WTC11 (cell line): Measurements from ENCODE around the gene SKP1. TPM values are rescaled to one million over a fixed set of nuclear protein-coding genes. Genes with fewer than 3 reads are reported as not detected.

ENCODE experiments used
- ATAC-seq: fragments of 200-7000 bp; cut with Tn5 transposase; 2 replicates; pipeline ENCODE4 v1.10.0; 2021; ENCODE audit warnings: mild to moderate bottlenecking, moderate library complexity
- CTCF ChIA-PET: fragments of 300-600 bp; sonication (Branson Sonifier 250); formaldehyde crosslinking; loops from one replicate; lab custom pipeline; 2021; ENCODE audit warnings: antibody characterized with exemption; lab: Charles Lee
- POLR2A ChIA-PET: fragments of 350-600 bp; sonication (Branson Sonifier 250); formaldehyde crosslinking; loops from one replicate; lab custom pipeline; 2021; ENCODE audit warnings: antibody characterized with exemption; lab: Charles Lee
- DNase-seq: peaks from one replicate; pipeline ENCODE4 v3.0.0; 2021; ENCODE audit warnings: low spot score
- H3K27ac Mint-ChIP-seq: 2 replicates; pipeline ENCODE4 v1.8.0; 2021; ENCODE audit warnings: mixed read lengths
- H3K27me3 Mint-ChIP-seq: 2 replicates; pipeline ENCODE4 v1.8.0; 2021; ENCODE audit warnings: low read depth, mild to moderate bottlenecking, moderate library complexity, mixed read lengths
- H3K36me3 Mint-ChIP-seq: 2 replicates; pipeline ENCODE4 v1.8.0; 2021; ENCODE audit warnings: mixed read lengths
- H3K4me1 Mint-ChIP-seq: 2 replicates; pipeline ENCODE4 v1.8.0; 2022; ENCODE audit warnings: mixed read lengths
- H3K4me3 Mint-ChIP-seq: 2 replicates; pipeline ENCODE4 v1.8.0; 2021; ENCODE audit warnings: mild to moderate bottlenecking, moderate library complexity, mixed read lengths
- H3K9me3 Mint-ChIP-seq: 2 replicates; pipeline ENCODE4 v1.8.0; 2021; ENCODE audit warnings: mixed read lengths
- ARID4B ChIP-seq: sonication (generic); formaldehyde crosslinking; IDR thresholded peaks from 2 replicates; pipeline ENCODE4 v1.8.0; 2023; ENCODE audit warnings: missing genetic modification reagents, mild to moderate bottlenecking, borderline replicate concordance
- CBFB ChIP-seq: sonication (generic); formaldehyde crosslinking; IDR thresholded peaks from 2 replicates; pipeline ENCODE4 v1.8.1; 2022; ENCODE audit warnings: mild to moderate bottlenecking, low read depth, missing genetic modification reagents
- E2F5 ChIP-seq: sonication (generic); formaldehyde crosslinking; IDR thresholded peaks from 2 replicates; pipeline ENCODE4 v1.8.1; 2022; ENCODE audit warnings: mild to moderate bottlenecking, moderate library complexity, missing genetic modification reagents
- ELF4 ChIP-seq: sonication (generic); formaldehyde crosslinking; IDR thresholded peaks from 2 replicates; pipeline ENCODE4 v1.8.1; 2022; ENCODE audit warnings: low read depth, mild to moderate bottlenecking, moderate library complexity, missing genetic modification reagents
- ETV6 ChIP-seq: sonication (generic); formaldehyde crosslinking; IDR thresholded peaks from 2 replicates; pipeline ENCODE4 v1.8.1; 2022; ENCODE audit warnings: mild to moderate bottlenecking, missing genetic modification reagents
- FOXK1 ChIP-seq: sonication (generic); formaldehyde crosslinking; IDR thresholded peaks from 2 replicates; pipeline ENCODE4 v1.8.0; 2022; ENCODE audit warnings: mild to moderate bottlenecking, moderate library complexity, missing genetic modification reagents
- GRHL2 ChIP-seq: fragments of 250-450 bp; sonication (Bioruptor Pico); IDR thresholded peaks from 2 replicates; pipeline ENCODE4 v1.8.0; 2022; ENCODE audit warnings: mild to moderate bottlenecking, moderate library complexity; ENCODE audit not compliant: insufficient replicate concordance, severe bottlenecking
- IRF2 ChIP-seq: sonication (generic); formaldehyde crosslinking; IDR thresholded peaks from 2 replicates; pipeline ENCODE4 v1.8.0; 2022; ENCODE audit warnings: low read depth, missing genetic modification reagents, borderline replicate concordance
- JUN ChIP-seq: sonication (generic); formaldehyde crosslinking; IDR thresholded peaks from 2 replicates; pipeline ENCODE4 v1.8.0; 2023; ENCODE audit warnings: mild to moderate bottlenecking, missing genetic modification reagents
- MLX ChIP-seq: sonication (generic); formaldehyde crosslinking; IDR thresholded peaks from 2 replicates; pipeline ENCODE4 v1.8.1; 2023; ENCODE audit warnings: mild to moderate bottlenecking, missing genetic modification reagents, moderate library complexity
- MXD4 ChIP-seq: fragments of 250-450 bp; sonication (Bioruptor Pico); IDR thresholded peaks from 2 replicates; pipeline ENCODE4 v1.8.0; 2021; ENCODE audit warnings: mild to moderate bottlenecking, moderate library complexity, borderline replicate concordance
- NR1H2 ChIP-seq: sonication (generic); formaldehyde crosslinking; IDR thresholded peaks from 2 replicates; pipeline ENCODE4 v1.9.0; 2021; ENCODE audit warnings: mild to moderate bottlenecking, moderate library complexity, missing genetic modification reagents
- PRRX2 ChIP-seq: fragments of 250-450 bp; sonication (Bioruptor Pico); IDR thresholded peaks from 2 replicates; pipeline ENCODE4 v1.8.0; 2021; ENCODE audit warnings: mild to moderate bottlenecking
- SMAD4 ChIP-seq: sonication (generic); formaldehyde crosslinking; IDR thresholded peaks from 2 replicates; pipeline ENCODE4 v1.8.0; 2022; ENCODE audit warnings: mild to moderate bottlenecking, missing genetic modification reagents
- TCF7 ChIP-seq: sonication (generic); formaldehyde crosslinking; IDR thresholded peaks from 2 replicates; pipeline ENCODE4 v1.8.0; 2022; ENCODE audit warnings: mild to moderate bottlenecking, low read depth, missing genetic modification reagents, moderate library complexity
- ZNF219 ChIP-seq: sonication (generic); formaldehyde crosslinking; IDR thresholded peaks from 2 replicates; pipeline ENCODE4 v1.8.0; 2023; ENCODE audit warnings: missing genetic modification reagents, mild to moderate bottlenecking, borderline replicate concordance
- total RNA-seq: library from RNA; stranded (reverse); gene quantifications from 3 replicates; pipeline ENCODE4 v1.2.3, GENCODE V29; 2021
- TF ChIP-seq, protein P1 (sequence below): sonication (generic); formaldehyde crosslinking; IDR thresholded peaks from 2 replicates; pipeline ENCODE4 v1.8.1; 2023; ENCODE audit warnings: mild to moderate bottlenecking, missing genetic modification reagents

Gene SKP1
- total RNA-seq, 1 experiment from 2014 or later: 285 TPM

DNA sequence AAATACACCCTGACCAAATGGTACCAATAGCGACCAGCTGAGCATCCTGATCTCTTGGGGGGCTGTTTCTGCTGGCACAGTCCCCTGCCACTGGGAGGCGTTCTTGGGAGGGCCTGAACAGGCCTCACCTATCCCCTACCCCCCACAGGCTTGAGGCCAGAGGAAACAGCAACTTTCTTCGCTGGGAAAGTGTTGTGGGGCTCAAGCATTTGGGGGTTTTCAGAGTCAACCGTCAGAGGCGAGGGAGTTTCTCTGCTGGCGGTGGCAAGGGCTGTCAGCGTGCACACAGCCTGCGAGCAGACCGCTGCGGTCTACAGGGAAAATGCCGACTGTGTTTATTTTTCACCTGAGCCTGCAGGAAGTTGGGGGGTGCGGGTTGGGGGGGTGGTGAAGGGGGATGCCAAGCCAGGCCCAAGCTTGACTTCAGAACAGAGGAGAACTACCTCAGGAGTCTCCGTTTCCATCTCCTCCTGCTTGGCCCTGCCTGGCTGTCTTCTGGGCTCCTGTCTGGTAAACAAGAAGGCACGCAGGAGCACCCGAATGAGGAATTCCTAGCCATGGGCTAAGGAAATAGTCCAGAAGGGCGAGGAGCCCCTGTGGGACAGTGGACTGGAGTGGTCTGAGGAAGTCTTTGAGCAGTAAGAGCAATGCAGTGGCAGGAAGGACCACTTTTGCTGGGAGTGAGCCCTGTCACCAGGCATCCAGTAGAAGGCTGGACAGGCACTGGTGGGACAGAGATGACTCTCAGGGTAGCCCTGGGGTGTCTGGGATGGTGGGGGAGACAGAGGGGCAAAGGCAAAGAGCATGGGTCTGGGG lies 44.2 kb downstream of the SKP1 start:
- Mint-ChIP-seq H3K4me3 (no peak overlapping the region), H3K9me3 (no peaks in the 10 kb centered on the region)
- peak; percentile 78 for ATAC-seq

More for the DNA sequence above, 44.2 kb downstream of the SKP1 start:
- Mint-ChIP-seq H3K27ac (no peak overlapping the region; the same call in 1 of the 2 replicates), H3K4me1 (peaks cover 14% of the 10 kb centered on the region), H3K36me3 (peaks cover 6% of the 10 kb centered on the region; the same call in 1 of the 2 replicates), H3K27me3 (no peaks in the 10 kb centered on the region)
- TF ChIP-seq TCF7 (CRISPR knock-in tag): no peak
- no peak for TF ChIP-seq IRF2 (CRISPR knock-in tag)
- TF ChIP-seq, protein P1, sequence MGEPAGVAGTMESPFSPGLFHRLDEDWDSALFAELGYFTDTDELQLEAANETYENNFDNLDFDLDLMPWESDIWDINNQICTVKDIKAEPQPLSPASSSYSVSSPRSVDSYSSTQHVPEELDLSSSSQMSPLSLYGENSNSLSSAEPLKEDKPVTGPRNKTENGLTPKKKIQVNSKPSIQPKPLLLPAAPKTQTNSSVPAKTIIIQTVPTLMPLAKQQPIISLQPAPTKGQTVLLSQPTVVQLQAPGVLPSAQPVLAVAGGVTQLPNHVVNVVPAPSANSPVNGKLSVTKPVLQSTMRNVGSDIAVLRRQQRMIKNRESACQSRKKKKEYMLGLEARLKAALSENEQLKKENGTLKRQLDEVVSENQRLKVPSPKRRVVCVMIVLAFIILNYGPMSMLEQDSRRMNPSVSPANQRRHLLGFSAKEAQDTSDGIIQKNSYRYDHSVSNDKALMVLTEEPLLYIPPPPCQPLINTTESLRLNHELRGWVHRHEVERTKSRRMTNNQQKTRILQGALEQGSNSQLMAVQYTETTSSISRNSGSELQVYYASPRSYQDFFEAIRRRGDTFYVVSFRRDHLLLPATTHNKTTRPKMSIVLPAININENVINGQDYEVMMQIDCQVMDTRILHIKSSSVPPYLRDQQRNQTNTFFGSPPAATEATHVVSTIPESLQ (CRISPR knock-in tag): no peak
- TF ChIP-seq E2F5: no peak
- TF ChIP-seq ELF4: no peak
- TF ChIP-seq ARID4B (CRISPR knock-in tag): no peak
- no peak for TF ChIP-seq SMAD4
- TF ChIP-seq ETV6 (CRISPR knock-in tag): no peak
- no peak for TF ChIP-seq MLX
- TF ChIP-seq JUN (CRISPR knock-in tag): no peak
- TF ChIP-seq GRHL2: no peak
- no peak for TF ChIP-seq ZNF219
- no peak for TF ChIP-seq NR1H2 (CRISPR knock-in tag)
- no peak for TF ChIP-seq FOXK1 (CRISPR knock-in tag)
- no peak for TF ChIP-seq PRRX2
- TF ChIP-seq MXD4 (CRISPR knock-in tag): no peak
- no peak for TF ChIP-seq CBFB (CRISPR knock-in tag)
- DNase-seq: peak; percentile 66
- CTCF ChIA-PET: interaction anchor here (0.9 to 12.5 kb wide), 8 partner anchors 8 to 106 kb away, joined by 3 to 202 read pairs (median 4); no protein-coding TSS in a partner anchor
- POLR2A ChIA-PET: interaction anchor here (0.6 to 1.1 kb wide), 2 partner anchors 17 to 498 kb away, joined by 5 read pairs; no protein-coding TSS in a partner anchor
